GM12892 (cell line): ENCODE results near the gene IRF1.

ENCODE experiments used
- DNase-seq: peaks from one replicate; pipeline ENCODE4 v3.0.0; 2011; ENCODE audit not compliant: insufficient read length
- FAIRE-seq: peaks from 2 replicates; lab custom pipeline; 2011; peaks lifted over from hg19 to GRCh38; lab: Jason Lieb, UNC
- POLR2A ChIP-seq: IDR thresholded peaks from 2 replicates; pipeline ENCODE4 v1.6.1; 2011; ENCODE audit warnings: low read depth, low read length, control low read depth
- POLR2AphosphoS5 ChIP-seq: IDR thresholded peaks from 2 replicates; pipeline ENCODE4 v1.6.1; 2011; ENCODE audit warnings: low read depth, low read length, control low read depth
- TAF1 ChIP-seq: IDR thresholded peaks from 2 replicates; pipeline ENCODE4 v1.6.1; 2011; ENCODE audit warnings: low read depth, mild to moderate bottlenecking, control low read depth, low read length, borderline replicate concordance

IRF1 gene

DNA sequence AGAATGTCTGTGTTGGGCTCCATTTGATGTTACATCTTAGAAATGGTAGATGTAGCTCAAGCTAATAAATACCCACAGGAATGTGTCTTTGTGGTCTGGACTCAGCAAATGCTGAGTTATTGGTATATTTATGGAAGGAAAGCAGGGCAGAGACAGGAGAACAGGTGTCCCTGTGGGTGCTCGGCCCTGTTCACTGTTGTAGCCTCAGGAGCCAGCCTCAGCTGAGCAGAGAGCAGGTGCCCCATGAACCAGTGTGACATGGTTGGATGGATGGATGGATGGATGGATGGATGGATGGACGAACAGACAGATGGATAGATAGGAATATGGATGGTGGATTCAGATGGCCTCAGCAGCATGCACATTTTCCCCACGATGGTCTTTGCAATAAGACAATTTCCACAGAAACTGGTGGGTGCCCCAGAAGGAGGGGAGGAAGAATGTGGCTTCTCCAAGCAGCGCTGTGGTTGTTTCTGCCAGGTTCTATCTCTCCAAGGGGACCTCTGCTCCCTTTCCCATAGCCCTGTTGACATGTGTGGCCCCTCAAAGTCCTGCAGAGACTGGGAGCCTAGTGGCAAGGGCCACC lies 8.2 kb upstream of the IRF1 start:
- TF ChIP-seq TAF1 (no peak), POLR2A (no peak), POLR2AphosphoS5 (no peak)
- DNase-seq (no peak), FAIRE-seq (no peak)

DNA sequence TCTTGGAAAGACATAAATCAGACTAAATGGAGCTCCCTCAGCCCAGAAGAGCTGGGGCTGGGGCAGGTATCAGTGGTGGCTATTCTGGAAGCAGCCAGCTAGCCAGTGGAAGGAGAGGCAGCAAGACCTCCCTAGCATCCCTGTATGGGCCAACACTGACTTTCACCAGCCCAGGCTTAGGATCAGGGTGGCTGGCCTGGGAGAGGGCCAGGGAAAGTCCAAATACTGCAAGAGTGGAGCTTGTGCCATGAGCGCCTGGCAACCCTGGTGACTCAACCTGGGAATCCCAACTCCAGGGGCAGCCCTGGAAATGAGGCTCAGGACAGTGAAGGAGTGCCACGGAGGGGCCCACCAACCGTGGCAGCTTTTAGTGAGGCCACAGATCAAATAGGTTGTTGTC lies 7.6 kb upstream of the IRF1 start:
- FAIRE-seq (no peak), DNase-seq (no peak)
- TF ChIP-seq POLR2AphosphoS5 = no peak

DNA sequence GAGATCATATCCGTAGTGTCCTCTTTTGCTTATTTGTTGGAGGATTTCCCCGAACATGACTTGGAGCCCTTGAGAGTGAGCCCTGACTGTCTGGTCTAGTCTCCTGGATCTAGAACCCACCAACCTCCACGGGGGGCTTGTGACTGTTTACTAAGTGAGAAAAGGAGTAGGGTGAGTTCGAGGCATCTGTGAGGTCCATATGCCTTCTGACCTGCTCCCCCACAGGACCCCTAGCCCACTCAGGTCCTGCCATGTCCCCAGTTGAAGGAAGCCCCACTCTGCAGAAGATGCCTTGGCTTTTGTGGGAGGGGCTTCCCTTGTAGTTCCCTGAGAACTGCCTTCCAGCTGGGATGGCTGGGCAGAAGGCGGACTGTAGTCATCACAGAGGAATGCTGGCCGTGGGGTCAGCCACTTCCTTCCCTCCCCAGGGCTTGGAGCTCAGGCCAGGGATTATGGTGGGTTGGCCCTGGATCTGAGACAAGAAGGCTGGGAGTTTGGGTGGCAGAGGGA lies 7.0 kb upstream of the IRF1 start:
- FAIRE-seq (no peak), DNase-seq (no peak)

DNA sequence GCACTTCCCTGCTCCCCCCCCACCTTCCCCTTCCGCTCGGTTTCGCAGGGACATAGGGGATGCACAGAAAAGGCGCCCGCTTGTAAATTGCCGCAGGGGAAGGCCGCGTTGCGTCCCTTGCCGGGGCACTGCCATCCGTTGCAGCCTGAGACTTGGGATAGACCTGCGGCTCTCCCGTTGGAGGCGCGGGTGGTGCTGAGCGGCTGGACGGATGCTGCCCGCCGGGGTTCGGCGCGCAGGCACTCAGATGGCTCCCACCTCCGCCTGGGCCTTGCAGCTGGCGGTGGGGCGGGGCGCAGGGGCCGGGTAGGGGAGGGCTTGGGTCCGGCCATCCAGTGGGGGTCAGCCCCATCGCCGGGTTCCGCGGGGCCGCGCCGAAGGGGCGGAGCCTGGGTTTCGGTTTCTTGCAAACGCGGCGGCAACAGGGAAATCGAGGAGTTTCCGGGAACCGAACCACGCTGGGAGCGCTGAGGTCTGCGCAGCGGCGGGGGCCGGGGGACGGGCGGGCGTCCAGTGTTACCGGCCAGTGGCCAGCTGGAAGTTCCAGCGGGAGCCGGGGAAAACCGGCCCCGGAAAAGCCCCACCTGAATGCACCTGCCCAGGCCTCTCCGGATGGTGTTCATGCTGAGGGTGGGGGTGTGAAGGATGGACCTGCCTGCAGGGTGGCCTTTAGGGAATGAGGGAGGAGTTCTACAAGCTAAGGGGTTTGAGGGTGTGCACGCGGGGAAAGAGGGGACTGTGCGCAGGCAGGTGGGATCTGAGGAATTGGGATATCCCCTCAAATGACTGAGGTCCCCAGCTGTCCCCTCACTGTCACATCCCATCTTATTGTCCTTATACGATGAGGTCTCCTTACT lies 6.3 kb upstream of the IRF1 start:
- TF ChIP-seq POLR2AphosphoS5 = no peak
- TF ChIP-seq TAF1 = peak; percentile 9; the same call in 1 of the 2 replicates
- TF ChIP-seq POLR2A = peak; percentile 57; the same call in 1 of the 2 replicates
- DNase-seq = peak; percentile 76
- FAIRE-seq = no peak

More for the DNA sequence above, 7.0 kb upstream of the IRF1 start:
- no peak for TF ChIP-seq POLR2A
- TF ChIP-seq POLR2AphosphoS5 = no peak
- TF ChIP-seq TAF1 = no peak

DNA sequence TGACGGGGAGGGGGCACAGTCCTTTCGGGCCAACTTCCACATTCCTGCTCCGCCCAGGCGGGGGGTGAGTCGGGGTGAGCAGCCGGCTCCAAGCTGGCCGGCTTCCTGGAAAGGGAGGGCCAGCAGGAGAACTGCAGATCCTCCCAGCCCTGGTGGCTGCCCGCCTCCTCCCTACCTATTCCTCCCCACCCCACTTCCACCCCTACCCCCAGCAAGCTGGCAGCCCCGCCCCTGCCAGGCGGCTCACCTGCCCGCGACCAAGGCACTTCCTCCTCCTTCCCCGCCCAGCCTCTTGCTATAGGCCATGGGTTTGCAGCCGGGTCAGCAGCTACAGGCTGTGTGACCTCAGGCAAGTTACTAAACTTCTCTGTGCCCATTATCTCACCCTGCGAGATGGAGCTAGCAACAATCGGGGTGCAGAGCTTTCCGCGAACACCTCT lies 5.6 kb upstream of the IRF1 start:
- no peak for TF ChIP-seq POLR2AphosphoS5
- no peak for TF ChIP-seq POLR2A
- no peak for TF ChIP-seq TAF1
- peak; percentile 86 for FAIRE-seq

DNA sequence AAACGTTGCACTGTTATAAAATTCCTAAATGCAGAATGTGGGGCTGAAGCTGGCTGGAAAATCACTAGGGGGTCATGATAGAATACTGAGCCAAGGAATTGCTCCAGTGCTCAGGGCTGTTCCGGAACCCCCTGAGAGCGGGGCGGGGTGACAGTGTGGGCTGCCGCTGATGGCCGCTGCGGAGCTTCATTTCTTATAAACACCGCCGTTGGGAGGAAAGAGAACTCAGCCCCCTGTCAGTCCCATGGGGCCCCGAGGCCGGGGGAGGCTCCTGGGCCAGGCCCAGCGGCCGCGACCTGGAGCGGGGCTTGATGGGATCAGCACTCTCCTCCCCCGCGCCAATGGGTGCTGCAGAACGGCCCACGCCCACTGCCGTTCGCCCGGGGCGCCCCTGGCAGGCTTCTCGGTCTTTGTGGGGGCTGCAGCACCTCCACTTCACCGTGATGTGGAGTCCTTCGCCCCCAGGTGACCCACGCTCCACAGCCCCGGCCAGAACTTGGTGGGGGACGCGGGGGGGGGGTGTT lies 5.2 kb upstream of the IRF1 start:
- TF ChIP-seq POLR2A (peak; percentile 48; the same call in 1 of the 2 replicates), TAF1 (no peak), POLR2AphosphoS5 (no peak)
- DNase-seq (peak; percentile 63), FAIRE-seq (peak; percentile 67)

More for the DNA sequence above, 5.6 kb upstream of the IRF1 start:
- DNase-seq = peak; percentile 68

DNA sequence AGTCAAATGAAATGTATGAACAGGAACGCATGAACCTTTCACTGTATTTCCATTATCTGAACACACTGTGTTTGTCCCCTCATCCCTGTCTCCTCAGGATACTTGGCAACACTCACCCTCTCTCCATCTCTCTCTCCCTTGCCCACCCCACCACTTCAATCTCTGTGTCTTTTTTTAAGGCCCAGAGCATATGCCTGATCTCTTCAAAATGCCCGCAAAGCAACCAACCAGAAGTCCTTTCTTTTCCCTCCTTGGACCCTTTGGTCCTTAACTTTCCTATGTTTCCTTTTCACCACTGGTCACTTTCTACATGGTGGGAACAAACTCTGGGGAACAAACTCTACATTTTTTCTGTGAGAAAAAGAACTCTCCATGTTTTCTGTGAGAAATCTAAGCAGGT lies 3.2 kb upstream of the IRF1 start:
- no peak for TF ChIP-seq TAF1
- no peak for TF ChIP-seq POLR2AphosphoS5
- TF ChIP-seq POLR2A = no peak
- FAIRE-seq (no peak), DNase-seq (no peak)

DNA sequence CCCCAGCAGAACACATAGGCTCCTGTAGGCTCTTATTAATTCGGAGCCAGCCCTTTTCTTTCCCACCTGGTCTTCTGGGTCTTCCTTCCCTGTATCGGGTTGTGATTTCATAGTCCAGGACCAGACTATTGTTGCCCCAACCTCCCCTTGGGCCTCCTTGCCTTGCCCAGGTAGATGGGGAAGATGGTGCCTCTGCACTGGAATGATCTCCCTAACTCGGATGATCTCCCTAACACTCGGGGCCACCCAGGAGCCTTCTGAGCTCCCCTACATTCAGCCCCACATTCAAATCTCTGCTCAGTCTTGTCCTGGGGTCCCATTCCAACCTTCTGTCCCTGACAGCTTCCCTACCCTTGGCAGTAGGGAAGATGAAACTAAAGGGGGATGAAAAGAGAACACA lies 2.7 kb upstream of the IRF1 start:
- TF ChIP-seq POLR2AphosphoS5 (no peak), TAF1 (no peak), POLR2A (no peak)
- FAIRE-seq (no peak), DNase-seq (no peak)

DNA sequence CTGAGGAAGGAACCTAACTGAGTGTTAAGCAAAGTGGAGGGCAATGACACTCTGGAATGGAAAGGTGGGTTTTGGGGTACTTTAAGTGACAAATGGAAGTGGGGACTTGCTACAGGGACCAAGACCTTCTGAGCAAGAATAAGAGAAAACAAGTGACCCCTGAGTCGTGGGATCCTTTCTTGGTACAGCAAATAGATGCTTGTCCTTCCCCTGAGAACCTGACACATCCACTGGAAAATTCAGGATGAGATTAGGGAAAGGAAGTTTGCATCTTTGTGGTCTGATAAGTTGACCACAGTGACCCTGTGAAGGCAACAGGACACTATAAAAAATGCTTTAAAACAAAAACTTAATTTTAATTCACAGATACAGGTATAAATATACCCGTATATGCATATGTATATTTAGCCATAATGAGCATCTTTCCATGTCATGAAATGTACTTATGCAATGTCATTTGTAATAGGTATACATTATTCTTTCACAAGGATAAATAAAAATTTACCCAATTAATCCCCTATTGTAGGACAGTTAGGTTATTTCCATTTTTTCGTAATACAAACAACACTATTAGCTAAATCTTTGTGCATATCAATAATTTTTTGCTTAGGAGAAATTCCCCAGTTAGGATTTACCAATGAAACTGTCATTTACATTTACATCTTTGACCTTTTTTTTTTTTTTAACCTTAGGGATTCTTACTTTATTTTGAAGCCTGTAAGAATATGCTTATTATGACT lies 2.0 kb upstream of the IRF1 start:
- FAIRE-seq (no peak), DNase-seq (no peak)
- no peak for TF ChIP-seq POLR2A

DNA sequence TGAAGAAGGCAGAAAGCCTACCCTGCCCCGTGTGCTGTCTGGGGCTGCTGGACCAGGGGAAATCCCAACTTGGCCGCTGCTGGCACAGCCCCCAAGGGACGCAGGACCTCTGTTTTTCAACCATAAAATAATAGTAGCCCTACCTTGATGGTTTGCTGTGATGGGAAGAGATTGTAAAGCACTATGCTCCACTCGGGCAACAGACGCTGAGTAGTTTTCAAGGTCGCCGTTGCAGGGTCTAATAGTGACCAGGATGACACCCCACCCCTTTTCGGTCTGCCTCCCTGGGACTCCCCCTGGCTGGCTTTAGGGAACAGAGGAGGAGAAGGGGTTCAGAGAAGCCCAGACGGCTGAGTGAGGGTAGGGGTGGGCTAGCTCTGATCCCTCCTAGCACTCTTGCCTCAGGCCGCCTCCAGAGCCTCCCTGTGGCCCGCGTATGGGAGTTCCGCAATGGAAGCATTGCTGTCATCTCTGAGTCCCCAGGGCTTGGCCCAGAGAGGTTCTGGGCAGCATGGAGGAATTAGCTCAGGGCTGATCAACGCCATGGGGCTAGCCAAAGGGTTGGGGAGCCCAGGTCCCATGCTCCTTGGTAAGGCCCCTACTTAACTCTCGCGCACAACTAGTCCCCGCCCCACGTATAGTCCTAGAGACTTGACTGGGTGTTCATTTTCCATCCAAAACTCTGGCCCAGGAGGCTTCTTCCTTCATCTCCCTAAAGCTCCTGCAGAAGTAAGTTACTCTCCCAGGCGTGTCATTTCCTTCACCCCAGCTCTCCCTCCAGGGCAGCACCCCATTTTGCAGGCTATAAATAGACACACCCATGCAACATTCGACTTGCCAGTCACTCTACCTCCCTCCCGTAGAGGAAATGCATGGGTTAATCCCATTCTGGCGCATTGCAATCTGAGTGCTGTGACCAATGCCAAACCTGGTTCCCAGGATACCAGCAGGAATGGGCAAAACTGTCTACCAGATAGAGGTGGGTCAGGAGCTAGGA lies 1.1 kb upstream of the IRF1 start:
- DNase-seq (no peak), FAIRE-seq (peak; percentile 67)
- no peak for TF ChIP-seq POLR2AphosphoS5
- TF ChIP-seq TAF1 = no peak
- TF ChIP-seq POLR2A = no peak
